OCI-LY1 (cell line): Measurements from ENCODE around the gene RERG.
A peak's percentile ranks its signal among the peaks of the same experiment; 100 is the strongest.

Source experiments
- H2AFZ ChIP-seq: fragments of 200-600 bp; sonication (generic), shearing (Covaris generic); 2 replicates; pipeline ENCODE4 v1.6.0; 2014; ENCODE audit warnings: antibody characterized with exemption, mild to moderate bottlenecking, low read length
- H3F3A ChIP-seq: fragments of 200-600 bp; sonication (generic), shearing (Covaris generic); 2 replicates; pipeline ENCODE4 v1.6.0; 2014; ENCODE audit warnings: mild to moderate bottlenecking, antibody characterized with exemption, low read length, moderate library complexity; ENCODE audit not compliant: insufficient read depth
- H3K27ac ChIP-seq: fragments of 200-600 bp; sonication (generic); 2 replicates; pipeline ENCODE4 v1.5.1; 2014; ENCODE audit warnings: low read length, mixed run types, mild to moderate bottlenecking, low read depth; ENCODE audit not compliant: poor library complexity, severe bottlenecking
- H3K27me3 ChIP-seq: fragments of 200-600 bp; sonication (generic); 2 replicates; pipeline ENCODE4 v1.6.0; 2014; ENCODE audit warnings: antibody characterized with exemption, mild to moderate bottlenecking, low read length, moderate library complexity; ENCODE audit not compliant: insufficient read depth
- H3K36me3 ChIP-seq: fragments of 200-600 bp; sonication (generic); 2 replicates; pipeline ENCODE4 v1.6.1; 2014; ENCODE audit warnings: mild to moderate bottlenecking, antibody characterized with exemption, low read length, moderate library complexity, mixed read lengths; ENCODE audit not compliant: insufficient read depth
- H3K4me1 ChIP-seq: fragments of 200-600 bp; sonication (generic); 2 replicates; pipeline ENCODE4 v1.5.1; 2014; ENCODE audit warnings: mild to moderate bottlenecking, low read length, moderate library complexity; ENCODE audit not compliant: insufficient read depth, severe bottlenecking
- H3K4me2 ChIP-seq: fragments of 200-600 bp; sonication (generic), shearing (Covaris generic); 2 replicates; pipeline ENCODE4 v1.6.1; 2014; ENCODE audit warnings: low read length
- H3K4me3 ChIP-seq: fragments of 200-600 bp; sonication (generic); 2 replicates; pipeline ENCODE4 v1.5.1; 2014; ENCODE audit warnings: low read length, low read depth, mild to moderate bottlenecking, mixed read lengths; ENCODE audit not compliant: poor library complexity, severe bottlenecking
- H3K79me2 ChIP-seq: fragments of 200-600 bp; shearing (Covaris generic); 2 replicates; pipeline ENCODE4 v1.6.1; 2016; ENCODE audit warnings: mixed run types, low read length, mixed read lengths; ENCODE audit not compliant: insufficient read depth
- H3K9ac ChIP-seq: fragments of 200-600 bp; sonication (generic), shearing (Covaris generic); 2 replicates; pipeline ENCODE4 v1.6.1; 2014; ENCODE audit warnings: mild to moderate bottlenecking, low read length, mixed read lengths
- H3K9me2 ChIP-seq: fragments of 200-600 bp; sonication (generic), shearing (Covaris generic); 2 replicates; pipeline ENCODE4 v1.6.1; 2014; ENCODE audit warnings: low read depth, mild to moderate bottlenecking, low read length, mixed read lengths
- H3K9me3 ChIP-seq: fragments of 200-600 bp; shearing (Covaris generic); 2 replicates; pipeline ENCODE4 v1.6.1; 2014; ENCODE audit warnings: low read length, mixed read lengths
- H4K20me1 ChIP-seq: fragments of 200-600 bp; sonication (generic), shearing (Covaris generic); 2 replicates; pipeline ENCODE4 v1.6.0; 2016; ENCODE audit warnings: mild to moderate bottlenecking, low read length; ENCODE audit not compliant: insufficient read depth
- EZH2 ChIP-seq: fragments of 200-600 bp; sonication (generic), shearing (Covaris generic); IDR thresholded peaks from 2 replicates; pipeline ENCODE4 v1.8.0; 2017; ENCODE audit warnings: borderline replicate concordance, mixed run types, mild to moderate bottlenecking, antibody characterized with exemption, low read length, moderate library complexity, mixed read lengths
- TF ChIP-seq, protein P1 (sequence below): fragments of 200-600 bp; sonication (generic), shearing (Covaris generic); IDR thresholded peaks from 2 replicates; pipeline ENCODE4 v1.5.1; 2017; ENCODE audit warnings: mild to moderate bottlenecking, antibody characterized with exemption, low read length, moderate library complexity, mixed read lengths

The RERG gene, protein sequence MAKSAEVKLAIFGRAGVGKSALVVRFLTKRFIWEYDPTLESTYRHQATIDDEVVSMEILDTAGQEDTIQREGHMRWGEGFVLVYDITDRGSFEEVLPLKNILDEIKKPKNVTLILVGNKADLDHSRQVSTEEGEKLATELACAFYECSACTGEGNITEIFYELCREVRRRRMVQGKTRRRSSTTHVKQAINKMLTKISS

GRCh38 chr12:15220915-15221885 lies at the start of gene RERG:
TSS of gene RERG (minus strand) at chr12:15221417. CDS start at chr12:15217489, 3,928 bp downstream.
- TF ChIP-seq, protein P1, sequence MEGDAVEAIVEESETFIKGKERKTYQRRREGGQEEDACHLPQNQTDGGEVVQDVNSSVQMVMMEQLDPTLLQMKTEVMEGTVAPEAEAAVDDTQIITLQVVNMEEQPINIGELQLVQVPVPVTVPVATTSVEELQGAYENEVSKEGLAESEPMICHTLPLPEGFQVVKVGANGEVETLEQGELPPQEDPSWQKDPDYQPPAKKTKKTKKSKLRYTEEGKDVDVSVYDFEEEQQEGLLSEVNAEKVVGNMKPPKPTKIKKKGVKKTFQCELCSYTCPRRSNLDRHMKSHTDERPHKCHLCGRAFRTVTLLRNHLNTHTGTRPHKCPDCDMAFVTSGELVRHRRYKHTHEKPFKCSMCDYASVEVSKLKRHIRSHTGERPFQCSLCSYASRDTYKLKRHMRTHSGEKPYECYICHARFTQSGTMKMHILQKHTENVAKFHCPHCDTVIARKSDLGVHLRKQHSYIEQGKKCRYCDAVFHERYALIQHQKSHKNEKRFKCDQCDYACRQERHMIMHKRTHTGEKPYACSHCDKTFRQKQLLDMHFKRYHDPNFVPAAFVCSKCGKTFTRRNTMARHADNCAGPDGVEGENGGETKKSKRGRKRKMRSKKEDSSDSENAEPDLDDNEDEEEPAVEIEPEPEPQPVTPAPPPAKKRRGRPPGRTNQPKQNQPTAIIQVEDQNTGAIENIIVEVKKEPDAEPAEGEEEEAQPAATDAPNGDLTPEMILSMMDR, result peak; percentile 65
- TF ChIP-seq EZH2, result no peak
- Histone ChIP-seq H3K79me2 (no peaks in the 10 kb centered on the region), H3K4me1 (no peaks in the 10 kb centered on the region), H3K9ac (no peak within 1 kb of the TSS), H3K36me3 (no peaks in the 10 kb centered on the region), H3K27me3 (no peaks in the 10 kb centered on the region), H4K20me1 (no peaks in the 10 kb centered on the region), H3K4me3 (no peak within 1 kb of the TSS), H3K9me3 (no peaks in the 10 kb centered on the region), H3F3A (no peaks in the 10 kb centered on the region), H3K27ac (no peak within 1 kb of the TSS), H3K9me2 (no peaks in the 10 kb centered on the region), H2AFZ (no peak within 1 kb of the TSS), H3K4me2 (no peak within 1 kb of the TSS)

DNA sequence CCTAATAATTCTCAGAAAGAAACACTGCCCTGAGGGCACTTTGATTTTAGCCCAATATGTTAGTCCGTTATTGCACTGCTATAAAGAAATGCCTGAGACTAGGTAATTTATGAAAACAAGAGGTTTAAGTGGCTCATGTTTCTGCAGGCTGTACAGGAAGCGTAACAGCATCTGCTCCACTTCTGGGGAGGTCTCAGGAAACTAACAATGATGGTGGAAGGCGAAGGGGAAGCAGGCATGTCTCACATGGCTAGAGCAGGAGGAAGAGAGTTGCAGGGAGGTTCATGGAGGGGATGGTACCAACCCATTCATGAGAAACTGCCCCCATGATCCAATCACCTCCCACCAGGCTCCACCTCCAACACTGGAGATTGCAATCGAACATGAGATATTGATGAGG lies 49.4 kb upstream of the RERG start:
- Histone ChIP-seq H3K4me2 (no peak overlapping the region), H2AFZ (no peak overlapping the region), H3K27ac (no peak overlapping the region), H3K9me2 (no peaks in the 10 kb centered on the region), H4K20me1 (no peaks in the 10 kb centered on the region), H3F3A (no peaks in the 10 kb centered on the region), H3K79me2 (no peaks in the 10 kb centered on the region), H3K9me3 (no peaks in the 10 kb centered on the region), H3K9ac (no peak overlapping the region), H3K36me3 (no peaks in the 10 kb centered on the region), H3K4me1 (no peaks in the 10 kb centered on the region), H3K27me3 (no peaks in the 10 kb centered on the region), H3K4me3 (no peak overlapping the region)
- no peak for TF ChIP-seq EZH2
- TF ChIP-seq, protein P1, result no peak

GRCh38 chr12:15268927-15269552 lies 47.8 kb upstream of the RERG start:
- Histone ChIP-seq H3K4me3 (no peak overlapping the region), H3K9me2 (no peaks in the 10 kb centered on the region), H4K20me1 (no peaks in the 10 kb centered on the region), H3K36me3 (no peaks in the 10 kb centered on the region), H3K79me2 (no peaks in the 10 kb centered on the region), H3K9ac (no peak overlapping the region), H3K4me2 (no peak overlapping the region), H3F3A (no peaks in the 10 kb centered on the region), H3K27me3 (no peaks in the 10 kb centered on the region), H3K27ac (no peak overlapping the region), H2AFZ (no peak overlapping the region), H3K4me1 (no peaks in the 10 kb centered on the region), H3K9me3 (no peaks in the 10 kb centered on the region)
- TF ChIP-seq EZH2, result no peak
- TF ChIP-seq, protein P1, result peak; percentile 79
